HG03442 (cell line): ENCODE data around the gene ZEB2.

Source experiments
- ATAC-seq: cut with Tn5 transposase; IDR thresholded peaks from one replicate; pipeline ENCODE4 v1.9.1; 2021; ENCODE audit warnings: mild to moderate bottlenecking, moderate library complexity; ENCODE audit not compliant: unreplicated experiment

ZEB2 gene

GRCh38 chr2:144529841-144530240, 9.9 kb upstream of the ZEB2 start:
- ATAC-seq, result no peak

- no peak for ATAC-seq
Observed at GRCh38 chr2:144528108-144528507, 8.2 kb upstream of the ZEB2 start.

GRCh38 chr2:144526831-144527230, 6.9 kb upstream of the ZEB2 start:
- no peak for ATAC-seq

GRCh38 chr2:144524118-144525009, 4.4 kb upstream of the ZEB2 start:
- ATAC-seq, result no peak

- no peak for ATAC-seq
Observed at GRCh38 chr2:144523596-144524117, 3.7 kb upstream of the ZEB2 start.

- ATAC-seq, result no peak
Observed at GRCh38 chr2:144522897-144523595, 3.1 kb upstream of the ZEB2 start.

GRCh38 chr2:144522176-144522896, 2.4 kb upstream of the ZEB2 start:
- ATAC-seq, result no peak

- no peak for ATAC-seq
Observed at GRCh38 chr2:144521686-144522085, 1.8 kb upstream of the ZEB2 start.

GRCh38 chr2:144520756-144521487, 1.0 kb upstream of the ZEB2 start:
- ATAC-seq, result no peak

- ATAC-seq, result no peak
Observed at GRCh38 chr2:144519597-144519933, 354 bp downstream of the ZEB2 start.

- ATAC-seq, result peak; percentile 41
Observed at GRCh38 chr2:144518748-144519596, 947 bp downstream of the ZEB2 start.

GRCh38 chr2:144517866-144518747, 1.8 kb downstream of the ZEB2 start:
- ATAC-seq, result no peak

- ATAC-seq, result peak; percentile 67
Observed at GRCh38 chr2:144516981-144517865, 2.7 kb downstream of the ZEB2 start.

- peak; percentile 15 for ATAC-seq
Observed at GRCh38 chr2:144516411-144516980, 3.4 kb downstream of the ZEB2 start.

- no peak for ATAC-seq
Observed at GRCh38 chr2:144515696-144516410, 4.1 kb downstream of the ZEB2 start.

GRCh38 chr2:144515099-144515695, 4.7 kb downstream of the ZEB2 start:
- no peak for ATAC-seq
